ENCODE data around the gene DUSP18. TPM values are rescaled to one million over a fixed set of nuclear protein-coding genes. Genes with fewer than 3 reads are reported as not detected.

The DUSP18 gene
- total and polyA plus RNA-seq, 4 donors: 1.0 to 2.3 (median 1.6) TPM

DNA sequence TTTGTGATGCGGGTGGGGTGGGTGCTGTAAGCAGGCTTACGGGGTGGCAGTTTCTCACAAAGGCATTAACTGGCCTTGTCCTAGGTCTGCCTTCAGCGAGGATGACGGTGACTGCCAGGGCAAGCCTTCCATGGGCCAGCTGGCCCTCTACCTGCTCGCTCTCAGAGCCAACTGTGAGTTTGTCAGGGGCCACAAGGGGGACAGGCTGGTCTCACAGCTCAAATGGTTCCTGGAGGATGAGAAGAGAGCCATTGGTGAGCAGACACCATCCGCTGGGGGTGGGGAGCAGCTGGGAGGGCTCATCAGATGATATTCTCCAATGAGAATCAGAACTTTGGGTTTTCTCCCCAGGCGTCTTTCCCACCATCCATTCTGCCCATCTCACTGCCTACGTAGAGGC lies 54.9 kb downstream of the DUSP18 start:
- TF ChIP-seq, protein P1, sequence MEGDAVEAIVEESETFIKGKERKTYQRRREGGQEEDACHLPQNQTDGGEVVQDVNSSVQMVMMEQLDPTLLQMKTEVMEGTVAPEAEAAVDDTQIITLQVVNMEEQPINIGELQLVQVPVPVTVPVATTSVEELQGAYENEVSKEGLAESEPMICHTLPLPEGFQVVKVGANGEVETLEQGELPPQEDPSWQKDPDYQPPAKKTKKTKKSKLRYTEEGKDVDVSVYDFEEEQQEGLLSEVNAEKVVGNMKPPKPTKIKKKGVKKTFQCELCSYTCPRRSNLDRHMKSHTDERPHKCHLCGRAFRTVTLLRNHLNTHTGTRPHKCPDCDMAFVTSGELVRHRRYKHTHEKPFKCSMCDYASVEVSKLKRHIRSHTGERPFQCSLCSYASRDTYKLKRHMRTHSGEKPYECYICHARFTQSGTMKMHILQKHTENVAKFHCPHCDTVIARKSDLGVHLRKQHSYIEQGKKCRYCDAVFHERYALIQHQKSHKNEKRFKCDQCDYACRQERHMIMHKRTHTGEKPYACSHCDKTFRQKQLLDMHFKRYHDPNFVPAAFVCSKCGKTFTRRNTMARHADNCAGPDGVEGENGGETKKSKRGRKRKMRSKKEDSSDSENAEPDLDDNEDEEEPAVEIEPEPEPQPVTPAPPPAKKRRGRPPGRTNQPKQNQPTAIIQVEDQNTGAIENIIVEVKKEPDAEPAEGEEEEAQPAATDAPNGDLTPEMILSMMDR (IDR thresholded peaks at IDR 0.05; ENCODE audit: low read depth, low read length, missing input control): no peak
- no peak for TF ChIP-seq FOXA2 (IDR thresholded peaks at IDR 0.05)
- TF ChIP-seq, protein P2, sequence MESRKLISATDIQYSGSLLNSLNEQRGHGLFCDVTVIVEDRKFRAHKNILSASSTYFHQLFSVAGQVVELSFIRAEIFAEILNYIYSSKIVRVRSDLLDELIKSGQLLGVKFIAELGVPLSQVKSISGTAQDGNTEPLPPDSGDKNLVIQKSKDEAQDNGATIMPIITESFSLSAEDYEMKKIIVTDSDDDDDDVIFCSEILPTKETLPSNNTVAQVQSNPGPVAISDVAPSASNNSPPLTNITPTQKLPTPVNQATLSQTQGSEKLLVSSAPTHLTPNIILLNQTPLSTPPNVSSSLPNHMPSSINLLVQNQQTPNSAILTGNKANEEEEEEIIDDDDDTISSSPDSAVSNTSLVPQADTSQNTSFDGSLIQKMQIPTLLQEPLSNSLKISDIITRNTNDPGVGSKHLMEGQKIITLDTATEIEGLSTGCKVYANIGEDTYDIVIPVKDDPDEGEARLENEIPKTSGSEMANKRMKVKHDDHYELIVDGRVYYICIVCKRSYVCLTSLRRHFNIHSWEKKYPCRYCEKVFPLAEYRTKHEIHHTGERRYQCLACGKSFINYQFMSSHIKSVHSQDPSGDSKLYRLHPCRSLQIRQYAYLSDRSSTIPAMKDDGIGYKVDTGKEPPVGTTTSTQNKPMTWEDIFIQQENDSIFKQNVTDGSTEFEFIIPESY (IDR thresholded peaks at IDR 0.05): no peak
- TF ChIP-seq RAD21 (IDR thresholded peaks at IDR 0.05): no peak
- TF ChIP-seq, protein P3, sequence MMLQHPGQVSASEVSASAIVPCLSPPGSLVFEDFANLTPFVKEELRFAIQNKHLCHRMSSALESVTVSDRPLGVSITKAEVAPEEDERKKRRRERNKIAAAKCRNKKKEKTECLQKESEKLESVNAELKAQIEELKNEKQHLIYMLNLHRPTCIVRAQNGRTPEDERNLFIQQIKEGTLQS (IDR thresholded peaks at IDR 0.05): no peak
- TF ChIP-seq EGR1 (IDR thresholded peaks at IDR 0.05; ENCODE audit: low read depth in 2 of 2): no peak
- no peak for TF ChIP-seq FOXA1 (IDR thresholded peaks at IDR 0.05)
- TF ChIP-seq SP1 (IDR thresholded peaks at IDR 0.05): no peak
- no peak for TF ChIP-seq GABPA (IDR thresholded peaks at IDR 0.05 in 1 of 2, conservative IDR thresholded peaks at IDR 0.05 in 1 of 2)
- Histone ChIP-seq H3K9me3 (ENCODE audit: control insufficient read depth in 4 of 4, low read length in 3 of 4) (no peaks in the 10 kb centered on the region), H3K4me3 (ENCODE audit: low read depth in 1 of 3, low read length in 3 of 3) (no peak overlapping the region), H3K9ac (ENCODE audit: low read depth in 1 of 2, low read length in 2 of 2) (no peak overlapping the region), H3K4me1 (ENCODE audit: control insufficient read depth in 4 of 4, insufficient read depth in 4 of 4, low read length in 3 of 4) (peaks cover 0 to 6% (median 3%) of the 10 kb centered on the region in 4 donors), H3K27ac (ENCODE audit: low read depth in 1 of 2, low read length in 2 of 2) (no peak overlapping the region), H3K36me3 (ENCODE audit: control insufficient read depth in 4 of 4, insufficient read depth in 3 of 4, low read depth in 1 of 4, low read length in 3 of 4) (peaks cover 0 to 10% (median 4%) of the 10 kb centered on the region in 4 donors), H3K27me3 (ENCODE audit: control insufficient read depth in 4 of 4, insufficient read depth in 4 of 4, low read length in 3 of 4) (no peaks in the 10 kb centered on the region)
- no peak for DNase-seq (ENCODE audit: low spot score)
- 98% methylated on average over 8 of the region's 8 CpGs for WGBS

Other genes with a start within 250 kb of the DUSP18 start
- gene MTFP1, start 242.1 kb downstream of the DUSP18 start, total RNA-seq: 1 to 10 TPM; 6.8 to 9.5 TPM
- 10 to 100 TPM in 1 of 2 donors, 1 to 10 TPM in 1; 8.2 to 20.2 TPM for gene MTFP1, start 242.1 kb downstream of the DUSP18 start, polyA plus RNA-seq
- gene SEC14L3, start 195.9 kb downstream of the DUSP18 start, total RNA-seq: under 1 TPM in 1 of 2 donors, not detected in 1; 0.33 TPM
- under 1 TPM in 1 of 2 donors, not detected in 1; 0.32 TPM for gene SEC14L3, start 195.9 kb downstream of the DUSP18 start, polyA plus RNA-seq
- 10 to 100 TPM; 21.2 to 30.3 TPM for gene SEC14L4, start 162.2 kb downstream of the DUSP18 start, total RNA-seq
- gene SEC14L4, start 162.2 kb downstream of the DUSP18 start, polyA plus RNA-seq: 10 to 100 TPM in 1 of 2 donors, 1 to 10 TPM in 1; 5.4 to 13.3 TPM
- gene SEC14L6, start 121.1 kb downstream of the DUSP18 start, total RNA-seq: under 1 TPM; 0.25 to 0.70 TPM
- under 1 TPM; 0.18 to 0.31 TPM for gene SEC14L6, start 121.1 kb downstream of the DUSP18 start, polyA plus RNA-seq
- gene GAL3ST1, start 93.2 kb downstream of the DUSP18 start, total RNA-seq: 10 to 100 TPM in 1 of 2 donors, 1 to 10 TPM in 1; 1.0 to 19.4 TPM
- 1 to 10 TPM; 1.4 to 1.7 TPM for gene GAL3ST1, start 93.2 kb downstream of the DUSP18 start, polyA plus RNA-seq
- gene PES1, start 76.0 kb downstream of the DUSP18 start, total RNA-seq: 10 to 100 TPM; 22.0 to 22.6 TPM
- gene PES1, start 76.0 kb downstream of the DUSP18 start, polyA plus RNA-seq: 10 to 100 TPM; 20.0 to 33.1 TPM
- gene TCN2, start 60.7 kb downstream of the DUSP18 start, total RNA-seq: 10 to 100 TPM in 1 of 2 donors, 1 to 10 TPM in 1; 6.7 to 12.4 TPM
- 10 to 100 TPM; 13.6 to 14.1 TPM for gene TCN2, start 60.7 kb downstream of the DUSP18 start, polyA plus RNA-seq
- 1 to 10 TPM in 1 of 2 donors, under 1 TPM in 1; 0.19 to 1.2 TPM for gene SLC35E4, start 32.1 kb downstream of the DUSP18 start, total RNA-seq
- gene SLC35E4, start 32.1 kb downstream of the DUSP18 start, polyA plus RNA-seq: under 1 TPM; 0.14 to 0.42 TPM
- 100 to 1,000 TPM in 1 of 2 donors, 1 to 10 TPM in 1; 1.2 to 192 TPM for gene OSBP2, start 27.0 kb upstream of the DUSP18 start, total RNA-seq
- under 1 TPM; 0.43 to 0.54 TPM for gene OSBP2, start 27.0 kb upstream of the DUSP18 start, polyA plus RNA-seq

Data from liver (tissue), 9 donors.